ENCODE measurements around the gene PDE7B. TPM values are rescaled to one million over a fixed set of nuclear protein-coding genes. Genes with fewer than 3 reads are reported as not detected.

PDE7B gene
- polyA plus RNA-seq, 1 of the 3 experiments (the other 2 are of a cell fraction) = 1.9 TPM

DNA sequence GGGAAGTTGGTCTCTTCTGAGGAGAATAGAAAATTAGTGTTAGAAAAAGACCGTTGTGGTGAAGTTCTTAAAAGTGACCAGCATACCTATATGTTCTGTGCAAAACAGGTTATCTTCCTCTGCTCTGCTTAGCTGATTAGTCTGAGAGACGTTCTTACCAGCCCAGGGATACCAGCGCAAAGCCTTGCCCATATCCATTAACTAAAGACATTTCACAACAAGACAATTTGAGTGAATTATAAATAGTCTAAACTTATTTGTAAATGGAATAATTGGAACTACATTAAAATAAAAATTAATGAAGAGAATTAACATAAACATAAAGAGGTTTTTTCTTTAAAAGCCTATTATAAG lies 144.0 kb downstream of the PDE7B start:
- POLR2A ChIA-PET = no interaction called here
- WGBS (ENCODE audit: low lambda C conversion rate) = 44% methylated on average over 3 of the region's 3 CpGs
- H3K9me3 ChIP-seq = no peaks in the 10 kb centered on the region
- H3F3A ChIP-seq (replicated peaks; ENCODE audit: insufficient read depth) = peaks cover 16% of the 10 kb centered on the region
- CTCF ChIA-PET = no interaction called here
- no peaks in the 10 kb centered on the region; the same call in 1 of the 2 replicates for H3K79me2 ChIP-seq (ENCODE audit: insufficient read depth)
- no peaks in the 10 kb centered on the region for H3K27me3 ChIP-seq (ENCODE audit: insufficient read depth)
- H3K9me2 ChIP-seq = no peaks in the 10 kb centered on the region
- DNase-seq = no peak
- H3K27ac ChIP-seq (ENCODE audit: low read depth in 2 of 2, low read length in 1 of 2) = peak overlapping the region in 1 of 2 experiments; percentile 96; a peak in 2 of 4 replicates
- no peaks in the 10 kb centered on the region for H3K36me3 ChIP-seq (replicated peaks in 1 of 2; ENCODE audit: control insufficient read depth in 1 of 2, insufficient read depth in 2 of 2, low read length in 1 of 2)
- H3K4me2 ChIP-seq = peak overlapping the region; percentile 64; the same call in 1 of the 2 replicates
- no peaks in the 10 kb centered on the region for H4K20me1 ChIP-seq (ENCODE audit: insufficient read depth)
- TF ChIP-seq NRF1 (IDR thresholded peaks at IDR 0.05; ENCODE audit: low read depth, low read length) (no peak), FOSL2 (IDR thresholded peaks at IDR 0.05; ENCODE audit: borderline replicate concordance, low read depth) (no peak), GATA2 (CRISPR knock-in tag; IDR thresholded peaks at IDR 0.05) (no peak), RXRA (IDR thresholded peaks at IDR 0.05; ENCODE audit: borderline replicate concordance, low read depth) (no peak), MAX (IDR thresholded peaks at IDR 0.05; ENCODE audit: low read depth) (no peak), FOXM1 (IDR thresholded peaks at IDR 0.05; ENCODE audit: low read depth) (no peak), POLR2AphosphoS5 (IDR thresholded peaks at IDR 0.05; ENCODE audit: low read depth, low read length) (no peak), RFX5 (IDR thresholded peaks at IDR 0.05; ENCODE audit: low read length) (no peak), MEF2A (IDR thresholded peaks at IDR 0.05; ENCODE audit: borderline replicate concordance, low read depth) (no peak), EP300 (IDR thresholded peaks at IDR 0.05; ENCODE audit: borderline replicate concordance in 1 of 2, low read depth in 1 of 2, low read length in 1 of 2) (no peak), EZH2phosphoT487 (IDR thresholded peaks at IDR 0.05; ENCODE audit: borderline replicate concordance, low read depth) (no peak), ZBTB33 (IDR thresholded peaks at IDR 0.05; ENCODE audit: borderline replicate concordance, low read depth) (no peak), IRF3 (IDR thresholded peaks at IDR 0.05; ENCODE audit: low read depth, low read length) (no peak), JUND (IDR thresholded peaks at IDR 0.05) (no peak), ELF1 (IDR thresholded peaks at IDR 0.05) (no peak), YY1 (IDR thresholded peaks at IDR 0.05; ENCODE audit: low read depth) (no peak), TCF12 (IDR thresholded peaks at IDR 0.05) (no peak)
- TF ChIP-seq, protein P1, sequence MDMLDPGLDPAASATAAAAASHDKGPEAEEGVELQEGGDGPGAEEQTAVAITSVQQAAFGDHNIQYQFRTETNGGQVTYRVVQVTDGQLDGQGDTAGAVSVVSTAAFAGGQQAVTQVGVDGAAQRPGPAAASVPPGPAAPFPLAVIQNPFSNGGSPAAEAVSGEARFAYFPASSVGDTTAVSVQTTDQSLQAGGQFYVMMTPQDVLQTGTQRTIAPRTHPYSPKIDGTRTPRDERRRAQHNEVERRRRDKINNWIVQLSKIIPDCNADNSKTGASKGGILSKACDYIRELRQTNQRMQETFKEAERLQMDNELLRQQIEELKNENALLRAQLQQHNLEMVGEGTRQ (IDR thresholded peaks at IDR 0.05; ENCODE audit: borderline replicate concordance, low read depth, low read length) = no peak
- H2AFZ ChIP-seq (ENCODE audit: low read depth) = peak overlapping the region; percentile 73
- H3K4me1 ChIP-seq (ENCODE audit: control insufficient read depth in 1 of 2, insufficient read depth in 2 of 2, low read depth in 1 of 2, low read length in 1 of 2) = peaks cover 0 to 9% of the 10 kb centered on the region in 2 experiments; a peak in 3 of 4 replicates
- peak overlapping the region; percentile 38; the same call in 1 of the 2 replicates for H3K9ac ChIP-seq
- no peak overlapping the region for H3K4me3 ChIP-seq (ENCODE audit: low read depth in 2 of 2, low read length in 1 of 2)

Data from SK-N-SH (cell line).